IPS-20b (cell line): ENCODE measurements around the gene SLC1A7.

Experiments used
- H3K27ac ChIP-seq: one replicate; pipeline ENCODE4 v1.5.1; 2013; ENCODE audit warnings: low read length
- H3K27me3 ChIP-seq: 2 replicates; pipeline ENCODE4 v1.6.1; 2013; ENCODE audit warnings: mild to moderate bottlenecking, low read length, inconsistent platforms; ENCODE audit not compliant: insufficient read depth
- H3K36me3 ChIP-seq: 2 replicates; pipeline ENCODE4 v1.6.1; 2013; ENCODE audit warnings: low read depth, mild to moderate bottlenecking, inconsistent platforms, low read length, moderate library complexity; ENCODE audit not compliant: insufficient read depth
- H3K4me1 ChIP-seq: 2 replicates; pipeline ENCODE4 v1.6.1; 2013; ENCODE audit warnings: mild to moderate bottlenecking, control low read depth, inconsistent platforms, low read length, moderate library complexity; ENCODE audit not compliant: insufficient read depth
- H3K4me3 ChIP-seq: 2 replicates; pipeline ENCODE4 v1.5.1; 2013; ENCODE audit warnings: mild to moderate bottlenecking, low read length, inconsistent platforms
- H3K9ac ChIP-seq: 2 replicates; pipeline ENCODE4 v1.6.1; 2013; ENCODE audit warnings: low read depth, mild to moderate bottlenecking, inconsistent platforms, low read length, moderate library complexity
- H3K9me3 ChIP-seq: 2 replicates; pipeline ENCODE4 v1.6.1; 2013; ENCODE audit warnings: mild to moderate bottlenecking, low read depth, low read length, inconsistent platforms; ENCODE audit not compliant: insufficient read depth

The SLC1A7 gene

GRCh38 chr1:53067886-53068285 lies 74.6 kb downstream of the SLC1A7 start:
- Histone ChIP-seq H3K27ac (no peak overlapping the region), H3K9ac (no peak overlapping the region), H3K27me3 (peaks cover 30% of the 10 kb centered on the region), H3K9me3 (no peaks in the 10 kb centered on the region), H3K4me1 (no peaks in the 10 kb centered on the region; the same call in 1 of the 2 replicates), H3K36me3 (no peaks in the 10 kb centered on the region), H3K4me3 (no peak overlapping the region)

DNA sequence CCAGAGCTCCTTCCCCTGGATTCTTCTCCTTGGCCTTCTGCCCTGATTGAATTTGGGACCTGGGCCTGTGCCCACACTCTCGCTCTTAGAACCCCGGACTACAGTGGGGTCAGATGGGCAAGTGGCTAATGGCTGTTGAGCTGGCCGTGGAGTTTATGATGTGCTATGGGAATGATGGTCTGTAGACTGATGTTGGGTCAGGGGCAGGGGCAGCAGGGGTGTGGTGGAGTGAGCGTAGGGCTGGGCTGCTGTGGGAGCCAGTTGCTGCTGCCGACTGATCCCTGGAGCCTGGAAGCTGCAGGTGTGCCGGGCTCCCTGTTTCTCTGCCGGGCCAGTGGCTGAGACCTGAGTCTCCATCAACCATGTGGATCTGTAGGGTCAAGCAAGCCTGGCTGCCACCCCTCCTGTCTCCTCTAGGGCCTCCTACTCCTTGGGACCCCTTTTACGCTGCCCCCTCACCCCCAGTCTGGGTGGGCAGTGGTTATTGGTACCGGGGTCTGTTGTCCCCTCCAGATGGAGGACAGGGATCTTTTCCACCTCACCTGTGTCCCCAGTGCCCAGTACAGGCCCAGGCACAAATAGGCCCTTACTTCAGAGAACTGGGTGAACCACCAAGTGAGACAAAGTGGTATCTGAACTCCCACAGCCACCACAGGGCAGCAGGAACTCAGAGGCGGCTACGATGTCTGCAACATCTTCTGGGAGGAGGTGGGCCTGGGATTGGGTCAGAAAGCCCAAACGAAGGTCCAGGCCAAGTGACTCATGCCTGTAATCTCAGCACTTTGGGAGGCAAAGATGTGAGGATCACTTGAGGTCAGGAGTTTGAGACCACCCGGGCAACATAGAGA lies 75.3 kb downstream of the SLC1A7 start:
- H3K9ac ChIP-seq, result no peak overlapping the region
- no peaks in the 10 kb centered on the region; the same call in 1 of the 2 replicates for H3K4me1 ChIP-seq
- H3K27me3 ChIP-seq, result peaks cover 37% of the 10 kb centered on the region
- no peak overlapping the region for H3K4me3 ChIP-seq
- H3K27ac ChIP-seq, result no peak overlapping the region
- no peaks in the 10 kb centered on the region for H3K9me3 ChIP-seq
- H3K36me3 ChIP-seq, result no peaks in the 10 kb centered on the region

- Histone ChIP-seq H3K9ac (no peak overlapping the region), H3K9me3 (no peaks in the 10 kb centered on the region), H3K27me3 (peaks cover 43% of the 10 kb centered on the region), H3K36me3 (no peaks in the 10 kb centered on the region), H3K27ac (no peak overlapping the region), H3K4me1 (no peaks in the 10 kb centered on the region; the same call in none of the 2 replicates), H3K4me3 (no peak overlapping the region)
Observed at GRCh38 chr1:53066488-53066887, 76.0 kb downstream of the SLC1A7 start.

- peaks cover 54% of the 10 kb centered on the region for H3K27me3 ChIP-seq
- no peaks in the 10 kb centered on the region for H3K36me3 ChIP-seq
- H3K4me1 ChIP-seq, result no peaks in the 10 kb centered on the region; the same call in none of the 2 replicates
- no peaks in the 10 kb centered on the region for H3K9me3 ChIP-seq
- no peak overlapping the region for H3K27ac ChIP-seq
- H3K9ac ChIP-seq, result no peak overlapping the region
- no peak overlapping the region for H3K4me3 ChIP-seq
Observed at GRCh38 chr1:53065391-53065790, 77.0 kb downstream of the SLC1A7 start.

GRCh38 chr1:53063744-53064515 lies 78.5 kb downstream of the SLC1A7 start:
- H3K4me1 ChIP-seq, result no peaks in the 10 kb centered on the region; the same call in none of the 2 replicates
- H3K9me3 ChIP-seq, result no peaks in the 10 kb centered on the region
- H3K4me3 ChIP-seq, result peak overlapping the region; percentile 64; the same call in 1 of the 2 replicates
- H3K9ac ChIP-seq, result no peak overlapping the region
- H3K27ac ChIP-seq, result no peak overlapping the region
- H3K27me3 ChIP-seq, result peaks cover 69% of the 10 kb centered on the region
- H3K36me3 ChIP-seq, result no peaks in the 10 kb centered on the region

- Histone ChIP-seq H3K36me3 (no peaks in the 10 kb centered on the region), H3K4me3 (peak overlapping the region; percentile 64), H3K27ac (no peak overlapping the region), H3K9ac (no peak overlapping the region), H3K9me3 (no peaks in the 10 kb centered on the region), H3K27me3 (peaks cover 79% of the 10 kb centered on the region), H3K4me1 (no peaks in the 10 kb centered on the region; the same call in none of the 2 replicates)
Observed at GRCh38 chr1:53062708-53063591, 79.5 kb downstream of the SLC1A7 start.

DNA sequence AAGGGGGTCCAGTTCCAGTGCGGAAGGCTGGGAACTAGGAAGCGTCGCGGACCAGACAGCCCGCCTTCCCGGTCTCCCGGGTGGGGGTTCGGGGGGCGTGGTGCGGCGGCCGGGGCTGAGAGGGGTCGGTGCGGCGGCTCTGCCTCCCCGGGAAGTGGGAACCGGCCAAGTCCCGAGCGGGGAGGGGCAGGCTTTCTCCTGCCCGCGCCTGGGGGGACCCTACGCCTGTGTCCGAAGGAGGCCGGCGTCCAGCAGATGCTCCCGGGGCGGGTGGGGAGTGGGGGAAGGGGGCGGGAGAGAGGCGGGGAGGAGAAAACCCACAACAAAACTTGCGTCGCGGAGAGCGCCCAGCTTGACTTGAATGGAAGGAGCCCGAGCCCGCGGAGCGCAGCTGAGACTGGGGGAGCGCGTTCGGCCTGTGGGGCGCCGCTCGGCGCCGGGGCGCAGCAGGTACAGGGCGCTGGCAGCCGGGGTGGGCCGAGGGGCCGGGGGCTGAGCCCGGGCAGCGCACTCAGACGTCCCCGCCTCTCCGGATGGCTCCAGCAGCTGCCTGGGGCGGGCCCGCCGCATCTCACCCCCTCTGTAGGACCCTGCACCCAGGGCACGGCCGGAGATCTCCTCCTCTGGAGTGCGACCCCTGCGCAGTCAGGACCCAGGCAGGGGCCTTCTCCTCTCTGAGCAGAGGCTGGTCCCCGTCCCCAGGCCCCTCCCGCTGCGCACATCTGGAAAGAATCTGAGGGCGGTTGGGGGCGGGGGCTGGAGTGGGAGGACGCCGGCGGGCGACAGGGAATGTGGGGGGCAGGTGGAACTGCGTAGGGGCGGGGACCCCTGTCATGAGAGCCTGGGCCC lies 80.4 kb downstream of the SLC1A7 start, which contains the start of gene PODN:
Gene PODN (plus strand): TSS at position 355 of the 849 bp plus-strand sequence. CDS start 7,643 bp downstream, outside the sequence.
- Histone ChIP-seq H3K4me1 (no peaks in the 10 kb centered on the region; the same call in none of the 2 replicates), H3K9ac (no peak within 1 kb of the TSS), H3K9me3 (no peaks in the 10 kb centered on the region), H3K27me3 (peaks cover 85% of the 10 kb centered on the region), H3K27ac (no peak within 1 kb of the TSS), H3K36me3 (no peaks in the 10 kb centered on the region), H3K4me3 (peak within 1 kb of the TSS; percentile 65)

DNA sequence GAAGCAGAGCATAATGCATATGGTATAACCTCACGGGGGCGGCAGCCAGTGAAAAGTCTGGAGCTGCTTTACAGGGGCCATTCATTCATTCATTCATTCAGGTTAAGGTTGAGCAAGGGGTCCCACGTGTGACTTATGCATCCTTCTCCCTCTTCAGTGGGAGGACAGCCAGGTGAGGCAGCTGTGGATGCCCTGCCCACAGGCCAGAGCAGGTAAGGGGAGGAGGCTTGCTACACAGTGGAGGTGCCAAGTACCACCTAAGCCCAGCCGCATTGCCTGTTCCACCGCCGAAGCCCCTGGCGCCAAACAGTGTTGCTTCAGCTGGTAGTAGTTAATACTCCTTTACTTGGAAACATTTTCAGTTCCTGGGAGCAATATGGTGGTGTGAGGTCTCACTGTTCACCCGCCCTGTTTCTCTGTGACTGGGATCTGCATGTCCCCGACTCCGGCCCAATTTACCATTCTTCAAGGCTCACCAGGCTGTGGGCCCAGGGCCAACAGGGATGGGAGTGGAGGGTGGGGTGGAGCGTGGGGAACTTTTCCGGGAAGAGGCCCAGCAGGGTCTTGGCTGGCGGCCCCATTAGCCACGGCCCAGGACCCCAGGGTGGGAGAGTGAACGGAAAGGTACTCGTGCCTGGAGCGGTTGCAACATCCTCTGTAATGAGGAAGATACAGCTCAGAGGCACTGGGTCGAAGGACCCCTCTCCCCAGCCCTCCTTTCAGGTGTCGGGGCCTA lies 81.1 kb downstream of the SLC1A7 start:
- no peak overlapping the region for H3K27ac ChIP-seq
- H3K4me3 ChIP-seq, result peak overlapping the region; percentile 65
- H3K27me3 ChIP-seq, result peaks cover 85% of the 10 kb centered on the region
- H3K9ac ChIP-seq, result no peak overlapping the region
- H3K4me1 ChIP-seq, result no peaks in the 10 kb centered on the region; the same call in none of the 2 replicates
- no peaks in the 10 kb centered on the region for H3K36me3 ChIP-seq
- H3K9me3 ChIP-seq, result no peaks in the 10 kb centered on the region

GRCh38 chr1:53060579-53060978 lies 81.9 kb downstream of the SLC1A7 start:
- Histone ChIP-seq H3K27me3 (peaks cover 82% of the 10 kb centered on the region), H3K9me3 (no peaks in the 10 kb centered on the region), H3K9ac (no peak overlapping the region), H3K36me3 (no peaks in the 10 kb centered on the region), H3K4me1 (no peaks in the 10 kb centered on the region; the same call in none of the 2 replicates), H3K4me3 (no peak overlapping the region), H3K27ac (no peak overlapping the region)

GRCh38 chr1:53057127-53057526 lies 85.3 kb downstream of the SLC1A7 start:
- no peak overlapping the region for H3K4me3 ChIP-seq
- H3K4me1 ChIP-seq, result no peaks in the 10 kb centered on the region; the same call in 1 of the 2 replicates
- no peak overlapping the region for H3K9ac ChIP-seq
- H3K27ac ChIP-seq, result no peak overlapping the region
- H3K27me3 ChIP-seq, result peaks cover 48% of the 10 kb centered on the region
- no peaks in the 10 kb centered on the region for H3K36me3 ChIP-seq
- H3K9me3 ChIP-seq, result no peaks in the 10 kb centered on the region
